Mesothelial cell of epicardium (in vitro differentiated cells): ENCODE results near the gene HEXIM2. TPM values are rescaled to one million over a fixed set of nuclear protein-coding genes. Genes with fewer than 3 reads are reported as not detected.

ENCODE experiments used
- DNase-seq, 2 experiments: peaks; one replicate each; pipeline ENCODE4 v3.0.0; 2021; ENCODE audit warnings: low spot score in 2 of 2; ENCODE audit not compliant: unreplicated experiment in 2 of 2
- H3K27ac Mint-ChIP-seq: 2 replicates; pipeline ENCODE4 v1.8.0; 2021; ENCODE audit warnings: mixed read lengths
- H3K27me3 Mint-ChIP-seq: 2 replicates; pipeline ENCODE4 v1.8.0; 2021; ENCODE audit warnings: low read depth, mixed read lengths
- H3K36me3 Mint-ChIP-seq: 2 replicates; pipeline ENCODE4 v1.8.0; 2021; ENCODE audit warnings: mixed read lengths
- H3K4me1 Mint-ChIP-seq: 2 replicates; pipeline ENCODE4 v1.8.0; 2021; ENCODE audit warnings: mixed read lengths
- H3K4me3 Mint-ChIP-seq: 2 replicates; pipeline ENCODE4 v1.8.0; 2021; ENCODE audit warnings: mild to moderate bottlenecking, moderate library complexity, mixed read lengths
- H3K9me3 Mint-ChIP-seq: 2 replicates; pipeline ENCODE4 v1.8.0; 2021; ENCODE audit warnings: mixed read lengths
- CTCF ChIP-seq: fragments of 200-600 bp; sonication (generic); IDR thresholded peaks from one replicate; pipeline ENCODE4 v1.5.0; 2021; ENCODE audit warnings: antibody characterized with exemption; ENCODE audit not compliant: unreplicated experiment
- total RNA-seq: library from RNA; stranded (reverse); gene quantifications from 3 replicates; pipeline ENCODE4 v1.2.1, GENCODE V29; 2021

Gene HEXIM2
- total RNA-seq, 1 donor from 2014 or later = 6.5 TPM

DNA sequence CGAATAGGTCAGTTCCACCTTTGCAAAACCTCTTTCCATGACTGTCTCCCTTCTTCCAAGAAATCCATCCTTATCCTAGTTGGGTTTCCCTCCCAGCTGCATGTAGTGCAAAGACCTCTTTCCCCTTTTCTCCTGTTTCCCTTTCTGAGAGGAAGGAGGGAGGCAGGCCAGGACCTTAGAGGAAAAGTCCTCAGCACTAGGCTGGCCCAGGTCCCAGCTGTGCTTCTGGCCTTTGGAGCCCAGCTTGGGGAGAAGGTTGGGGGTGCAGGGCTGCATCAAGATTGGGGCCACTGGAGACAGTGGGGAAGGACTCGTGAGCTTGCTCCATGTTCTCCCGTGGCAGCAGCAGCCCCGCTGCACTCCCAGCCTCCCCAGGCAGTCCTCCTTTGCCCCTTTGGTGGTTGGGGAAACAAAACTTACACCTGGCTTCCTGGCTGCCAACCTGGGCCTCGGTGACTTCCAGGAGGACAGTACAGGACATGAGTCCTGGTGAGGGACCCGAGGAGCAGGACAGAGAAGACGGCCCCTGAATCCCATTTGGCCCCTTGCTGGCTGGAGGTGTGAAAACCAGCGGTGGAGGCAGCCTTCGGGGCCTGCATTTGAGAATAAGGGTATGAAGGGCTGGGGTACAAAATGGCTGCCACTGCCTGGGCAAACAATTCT lies 481 bp downstream of the HEXIM2 start:
- peak overlapping the region; percentile 98 for H3K4me3 Mint-ChIP-seq

DNA sequence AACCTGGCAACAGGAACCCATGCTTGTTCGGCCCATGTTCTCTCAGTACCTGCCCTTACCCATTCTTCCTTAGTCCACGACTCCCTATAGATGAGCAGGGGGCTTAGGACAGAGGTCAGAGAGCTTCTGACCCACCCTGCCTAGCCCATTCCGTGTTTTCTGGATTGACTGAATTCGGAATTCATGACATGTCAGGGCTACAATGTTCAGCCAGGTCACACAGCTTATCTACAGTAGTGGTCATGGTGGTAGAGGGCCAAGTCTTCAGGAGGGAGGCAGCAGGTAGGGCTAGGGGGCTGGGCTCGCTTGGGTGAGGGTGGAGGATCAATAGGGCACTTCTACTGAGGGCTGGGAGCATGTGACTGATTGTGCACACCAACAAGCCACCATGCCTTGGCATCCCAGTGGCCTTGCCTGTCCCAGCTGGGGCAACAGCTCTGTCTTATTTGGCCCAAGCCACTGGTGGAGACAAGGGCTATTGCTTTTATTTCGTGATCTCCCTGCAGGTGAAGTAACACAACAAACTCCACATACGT lies 3.1 kb downstream of the HEXIM2 start:
- no peak for TF ChIP-seq CTCF
- DNase-seq = no peak
- Mint-ChIP-seq H3K27ac (peak overlapping the region; percentile 82), H3K4me1 (peaks cover 23% of the 10 kb centered on the region), H3K4me3 (no peak overlapping the region), H3K27me3 (no peaks in the 10 kb centered on the region), H3K36me3 (peaks cover 10% of the 10 kb centered on the region), H3K9me3 (no peaks in the 10 kb centered on the region)

More for the DNA sequence above, 481 bp downstream of the HEXIM2 start:
- peaks cover 46% of the 10 kb centered on the region for H3K4me1 Mint-ChIP-seq
- no peaks in the 10 kb centered on the region for H3K27me3 Mint-ChIP-seq
- H3K9me3 Mint-ChIP-seq = no peaks in the 10 kb centered on the region
- DNase-seq = no peak
- no peak for TF ChIP-seq CTCF
- H3K36me3 Mint-ChIP-seq = peaks cover 6% of the 10 kb centered on the region
- H3K27ac Mint-ChIP-seq = peak overlapping the region; percentile 97

GRCh38 chr17:45168991-45169752 lies 7.5 kb downstream of the HEXIM2 start:
- Mint-ChIP-seq H3K4me3 (no peak overlapping the region), H3K9me3 (no peaks in the 10 kb centered on the region), H3K36me3 (peaks cover 10% of the 10 kb centered on the region), H3K4me1 (peaks cover 37% of the 10 kb centered on the region), H3K27ac (no peak overlapping the region), H3K27me3 (no peaks in the 10 kb centered on the region)
- TF ChIP-seq CTCF = no peak
- no peak for DNase-seq

- DNase-seq = no peak
- H3K4me3 Mint-ChIP-seq = no peak overlapping the region
Measured at GRCh38 chr17:45170280-45170930, 8.7 kb downstream of the HEXIM2 start.

More at GRCh38 chr17:45170280-45170930, 8.7 kb downstream of the HEXIM2 start:
- Mint-ChIP-seq H3K9me3 (no peaks in the 10 kb centered on the region), H3K4me1 (peaks cover 29% of the 10 kb centered on the region), H3K27me3 (no peaks in the 10 kb centered on the region), H3K27ac (peak overlapping the region; percentile 99), H3K36me3 (peaks cover 7% of the 10 kb centered on the region)
- no peak for TF ChIP-seq CTCF
